NCI-H1436 (cell line): ENCODE data around the gene SLC66A1.
A peak's percentile ranks its signal among the peaks of the same experiment; 100 is the strongest.
"Not testable (repeated sequence)": the region's sequence is repeated elsewhere in the genome, so short reads cannot be mapped to it uniquely, and the experiment has no call there.

Experiments
- DNase-seq: peaks from one replicate; lab custom pipeline; 2025; lab: John Stamatoyannopoulos, UW

Gene SLC66A1

GRCh38 chr1:19311931-19312781 is at the start of gene SLC66A1, which contains the start of gene AKR7A2:
TSS of gene SLC66A1 (plus strand) at chr1:19312326. CDS start at chr1:19317678, 5,352 bp downstream.
TSS of gene AKR7A2 (minus strand) at chr1:19312144. CDS start at chr1:19312124, 20 bp downstream.
- DNase-seq = peak; percentile 85

- no peak for DNase-seq
Observed at GRCh38 chr1:19262744-19263143, 49.4 kb upstream of the SLC66A1 start.

- no peak for DNase-seq
Observed at GRCh38 chr1:19268445-19268844, 43.7 kb upstream of the SLC66A1 start.

- not testable (repeated sequence) for DNase-seq
Observed at GRCh38 chr1:19269427-19270342, 42.4 kb upstream of the SLC66A1 start.

- DNase-seq = not testable (repeated sequence)
Observed at GRCh38 chr1:19270343-19270730, 41.8 kb upstream of the SLC66A1 start.

- DNase-seq = no peak
Observed at GRCh38 chr1:19272064-19272463, 40.1 kb upstream of the SLC66A1 start.

GRCh38 chr1:19273106-19273843 is 38.9 kb upstream of the SLC66A1 start:
- no peak for DNase-seq

- DNase-seq = not testable (repeated sequence)
Observed at GRCh38 chr1:19273844-19274531, 38.1 kb upstream of the SLC66A1 start.

- DNase-seq = no peak
Observed at GRCh38 chr1:19274636-19275035, 37.5 kb upstream of the SLC66A1 start.

- no peak for DNase-seq
Observed at GRCh38 chr1:19283891-19284290, 28.2 kb upstream of the SLC66A1 start.

GRCh38 chr1:19284881-19285280 is 27.2 kb upstream of the SLC66A1 start:
- DNase-seq = no peak

GRCh38 chr1:19285366-19285765 is 26.8 kb upstream of the SLC66A1 start:
- DNase-seq = not testable (repeated sequence)

- DNase-seq = not testable (repeated sequence)
Observed at GRCh38 chr1:19285807-19286206, 26.3 kb upstream of the SLC66A1 start.

GRCh38 chr1:19287436-19288185 is 24.5 kb upstream of the SLC66A1 start:
- no peak for DNase-seq

GRCh38 chr1:19288324-19289241 is 23.5 kb upstream of the SLC66A1 start, which contains the start of gene AKR7A3:
TSS of gene AKR7A3 (minus strand) at chr1:19288770. CDS start at chr1:19288709, 61 bp downstream.
- DNase-seq = not testable (repeated sequence)

- no peak for DNase-seq
Observed at GRCh38 chr1:19289244-19289643, 22.9 kb upstream of the SLC66A1 start.

- DNase-seq = no peak
Observed at GRCh38 chr1:19294638-19295037, 17.5 kb upstream of the SLC66A1 start.

GRCh38 chr1:19300211-19300610 is 11.9 kb upstream of the SLC66A1 start:
- DNase-seq = no peak

- not testable (repeated sequence) for DNase-seq
Observed at GRCh38 chr1:19304081-19304480, 8.0 kb upstream of the SLC66A1 start.
